NCI-H526 treated with DMSO at 0.1 percent for 48 hours (cell line): ENCODE data around the gene COL7A1.

Experiments
- DNase-seq: peaks from one replicate; lab custom pipeline; 2025; lab: John Stamatoyannopoulos, UW

COL7A1 gene

GRCh38 chr3:48591886-48592518, 3.1 kb downstream of the COL7A1 start:
- DNase-seq = no peak

GRCh38 chr3:48591436-48591835, 3.7 kb downstream of the COL7A1 start:
- DNase-seq = no peak

- no peak for DNase-seq
These were observed 6.9 kb downstream of the COL7A1 start for GRCh38 chr3:48588230-48588629.

- DNase-seq = no peak
These were observed 7.4 kb downstream of the COL7A1 start for GRCh38 chr3:48587686-48588085.

- no peak for DNase-seq
These were observed 9.7 kb downstream of the COL7A1 start for GRCh38 chr3:48585411-48585810.

- DNase-seq = no peak
These were observed 10.3 kb downstream of the COL7A1 start for GRCh38 chr3:48584836-48585235.

- no peak for DNase-seq
These were observed 13.3 kb downstream of the COL7A1 start for GRCh38 chr3:48581621-48582481.

GRCh38 chr3:48576647-48577046, 18.5 kb downstream of the COL7A1 start:
- no peak for DNase-seq

GRCh38 chr3:48575366-48575765, 19.8 kb downstream of the COL7A1 start:
- no peak for DNase-seq

GRCh38 chr3:48573973-48574585, 21.1 kb downstream of the COL7A1 start:
- DNase-seq = no peak

- no peak for DNase-seq
These were observed 22.6 kb downstream of the COL7A1 start for GRCh38 chr3:48572517-48572916.

- DNase-seq = no peak
These were observed 23.2 kb downstream of the COL7A1 start for GRCh38 chr3:48571938-48572337.

GRCh38 chr3:48569808-48570450, 25.2 kb downstream of the COL7A1 start:
- no peak for DNase-seq

- no peak for DNase-seq
These were observed 25.7 kb downstream of the COL7A1 start for GRCh38 chr3:48569400-48569799.

- DNase-seq = no peak
These were observed 26.7 kb downstream of the COL7A1 start for GRCh38 chr3:48568476-48568875.

- no peak for DNase-seq
These were observed 27.6 kb downstream of the COL7A1 start for GRCh38 chr3:48567500-48567899.

GRCh38 chr3:48567090-48567489, 28.0 kb downstream of the COL7A1 start:
- DNase-seq = no peak

GRCh38 chr3:48566401-48566760, 28.7 kb downstream of the COL7A1 start:
- no peak for DNase-seq

- no peak for DNase-seq
These were observed 29.3 kb downstream of the COL7A1 start for GRCh38 chr3:48565591-48566400.

GRCh38 chr3:48565186-48565585, 29.9 kb downstream of the COL7A1 start:
- DNase-seq = no peak

- DNase-seq = no peak
These were observed 30.5 kb downstream of the COL7A1 start for GRCh38 chr3:48564667-48565066.

- DNase-seq = no peak
These were observed 31.1 kb downstream of the COL7A1 start for GRCh38 chr3:48564022-48564421.
